Activated CD4-positive, alpha-beta T cell treated with anti-CD3 and anti-CD28 coated beads, Interleukin-2, amount 50 U/mL, for 4 hours (primary cell): ENCODE results near the gene MMP24.
A peak's percentile ranks its signal among the peaks of the same experiment; 100 is the strongest.
"Not testable (repeated sequence)": the region's sequence is repeated elsewhere in the genome, so short reads cannot be mapped to it uniquely, and the experiment has no call there.

Source experiments
- DNase-seq, 2 experiments: peaks; one replicate each; pipeline ENCODE4 v3.0.0-alpha.2; 2020

Gene MMP24

DNA sequence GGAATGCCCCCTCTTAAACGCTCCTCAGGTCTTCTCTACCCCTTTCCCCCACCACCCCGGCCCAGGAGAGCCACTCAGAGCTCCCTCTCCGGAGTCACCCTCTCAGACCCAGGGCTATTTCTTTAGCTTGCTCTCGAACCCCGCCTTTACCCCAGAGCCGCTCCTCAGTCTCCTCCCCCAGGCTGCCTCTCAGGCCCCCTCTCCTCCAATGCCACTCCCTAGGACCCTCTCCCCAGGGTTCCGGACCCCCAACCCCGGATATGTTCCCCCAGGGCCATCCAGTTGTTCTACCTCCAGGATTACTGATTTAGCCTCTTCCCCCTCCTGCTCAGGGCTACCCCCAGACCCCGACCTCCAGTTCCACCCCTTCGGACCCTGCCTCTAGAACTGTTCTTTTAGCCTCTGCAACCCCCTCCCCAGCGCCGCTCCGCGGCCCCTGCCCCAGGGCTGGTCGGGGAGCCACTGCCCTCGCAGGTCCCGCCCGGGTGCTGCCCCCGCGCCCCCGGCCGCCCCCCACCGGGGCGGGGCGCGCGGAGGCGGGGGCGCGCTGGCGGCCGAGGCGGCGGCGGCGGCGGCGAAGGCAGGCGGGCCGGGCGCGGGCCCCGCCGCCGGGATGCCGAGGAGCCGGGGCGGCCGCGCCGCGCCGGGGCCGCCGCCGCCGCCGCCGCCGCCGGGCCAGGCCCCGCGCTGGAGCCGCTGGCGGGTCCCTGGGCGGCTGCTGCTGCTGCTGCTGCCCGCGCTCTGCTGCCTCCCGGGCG is at the start of gene MMP24:
Gene MMP24 (plus strand): TSS at position 565 of the 758 bp plus-strand sequence. CDS start 49 bp downstream, at position 614.
- DNase-seq = no peak

GRCh38 chr20:35179292-35180212 is 46.9 kb upstream of the MMP24 start:
- no peak for DNase-seq

- no peak for DNase-seq
Measured at GRCh38 chr20:35180266-35180665, 46.2 kb upstream of the MMP24 start.

- no peak for DNase-seq
Measured at GRCh38 chr20:35181731-35182130, 44.8 kb upstream of the MMP24 start.

DNA sequence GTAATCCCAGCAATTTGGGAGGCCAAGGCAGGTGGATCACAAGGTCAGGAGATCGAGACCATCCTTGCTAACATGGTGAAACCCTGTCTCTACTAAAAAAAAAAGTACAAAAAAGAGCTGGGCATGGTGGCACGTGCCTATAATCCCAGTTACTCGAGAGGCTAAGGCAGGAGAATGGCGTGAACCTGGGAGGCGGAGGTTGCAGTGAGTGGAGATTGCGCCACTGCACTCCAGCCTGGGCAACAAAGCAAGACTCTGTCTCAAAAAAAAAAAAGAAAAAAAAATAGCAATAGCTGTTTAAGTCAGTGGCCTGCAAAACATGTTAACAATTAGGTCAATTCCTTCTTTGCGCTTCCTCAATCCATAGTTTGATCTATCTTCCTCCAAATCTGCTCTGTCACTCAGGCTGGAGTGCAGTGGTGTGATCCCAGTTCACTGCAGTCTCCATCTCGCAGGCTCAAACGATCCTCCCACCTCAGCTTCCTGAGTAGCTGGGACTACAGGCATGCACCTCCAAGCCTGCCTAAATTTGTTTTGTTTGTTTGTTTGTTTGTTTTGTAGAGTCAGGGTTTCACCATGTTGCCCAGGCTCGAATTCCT is 39.7 kb upstream of the MMP24 start:
- not testable (repeated sequence) for DNase-seq

DNA sequence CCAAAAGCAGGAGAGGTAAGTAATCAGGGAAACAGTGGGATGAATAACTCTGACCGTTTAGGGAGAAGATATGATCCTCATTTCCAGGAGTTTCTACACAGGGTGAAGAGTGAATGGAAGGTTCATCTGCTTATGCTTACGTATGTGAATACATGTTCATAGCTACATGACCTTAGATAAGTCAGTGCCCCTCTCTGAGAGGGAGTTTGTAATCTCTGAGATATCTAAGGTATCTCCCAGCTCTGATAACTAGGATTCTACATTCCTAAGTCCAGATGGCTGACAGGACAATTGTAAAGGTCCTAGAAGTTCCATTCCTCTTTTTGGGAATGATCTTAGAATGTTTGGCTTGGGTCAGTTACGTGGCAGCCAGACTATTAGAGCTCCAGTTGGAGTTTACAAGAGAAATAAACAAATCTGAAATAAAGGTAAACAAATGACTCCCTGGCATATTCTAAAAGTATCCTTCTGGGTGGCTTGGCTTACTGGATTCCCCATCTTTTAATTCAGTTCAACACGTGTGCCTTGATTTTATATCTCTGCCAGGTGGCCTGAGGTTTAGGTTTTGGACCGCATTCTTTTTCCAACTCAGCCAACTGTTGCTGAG is 38.8 kb upstream of the MMP24 start:
- no peak for DNase-seq

GRCh38 chr20:35189223-35189622 is 37.3 kb upstream of the MMP24 start:
- not testable (repeated sequence) for DNase-seq

GRCh38 chr20:35190556-35190955 is 35.9 kb upstream of the MMP24 start:
- no peak for DNase-seq

DNA sequence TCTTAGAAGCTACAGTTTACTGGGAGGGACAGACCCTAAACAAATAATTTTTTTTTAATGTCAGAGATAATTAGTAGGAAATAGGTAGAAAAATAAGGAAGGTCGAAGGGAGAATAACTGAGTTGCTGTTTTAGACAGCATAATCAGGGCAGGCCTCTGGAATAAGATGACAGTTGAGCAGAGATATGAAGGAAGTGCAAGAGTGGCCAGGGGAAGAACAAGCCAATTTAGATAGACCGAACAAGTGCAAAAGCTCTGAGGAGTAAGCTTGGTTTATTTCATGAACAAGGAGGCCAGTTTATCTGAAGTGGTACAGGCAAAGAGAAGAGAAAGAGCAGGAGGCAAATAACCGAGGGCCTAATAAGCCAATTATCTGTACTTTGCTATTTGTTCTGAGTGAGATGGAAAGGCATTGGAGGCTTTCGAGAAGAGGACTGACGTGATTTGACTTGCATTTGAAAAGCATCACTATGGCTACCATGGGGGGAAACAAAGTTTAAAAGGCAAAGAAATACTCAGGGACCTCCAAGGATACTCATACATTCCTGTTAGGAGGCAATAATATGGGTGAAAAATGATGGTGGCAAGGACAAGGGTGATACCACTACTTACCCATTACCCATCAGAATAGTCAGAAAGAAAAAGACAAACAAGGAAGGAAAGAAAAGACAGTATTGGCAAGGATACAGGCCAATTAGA is 34.9 kb upstream of the MMP24 start:
- no peak for DNase-seq

DNA sequence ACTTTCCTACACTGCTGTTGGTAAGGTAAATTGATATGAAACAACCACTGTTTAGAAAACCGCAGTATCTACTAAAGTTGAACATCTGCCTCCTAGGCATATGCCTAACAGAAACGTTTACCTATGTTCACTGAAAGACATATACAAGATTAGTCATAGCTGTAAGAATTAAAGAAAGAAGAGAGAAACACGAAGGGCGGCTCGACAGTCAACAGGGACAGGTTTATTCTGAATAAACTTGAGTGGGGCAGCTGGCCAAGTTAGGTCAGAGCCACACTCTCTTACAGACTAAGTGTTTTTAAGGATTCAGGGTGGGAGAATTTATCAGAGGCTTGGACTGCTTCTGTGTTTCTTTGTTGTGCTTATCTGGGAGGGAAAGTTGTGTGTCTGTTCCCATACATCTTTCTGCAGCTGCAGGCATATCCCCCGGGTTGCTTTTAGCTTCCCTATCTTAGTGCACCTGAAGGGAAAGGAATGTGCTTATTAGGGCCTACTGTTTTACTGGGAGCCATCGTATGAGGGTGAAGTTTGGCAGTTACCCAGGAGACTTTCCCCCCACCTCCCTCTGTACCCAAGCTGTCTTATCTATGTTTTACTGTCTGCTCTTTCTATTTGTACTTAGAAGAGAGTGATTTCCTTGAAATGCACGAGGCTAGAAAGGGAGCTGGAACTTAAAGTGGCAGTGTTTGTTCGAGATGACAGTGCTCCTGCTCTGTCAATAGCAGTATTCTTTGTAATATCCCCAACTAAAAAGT is 34.2 kb upstream of the MMP24 start:
- DNase-seq = no peak

GRCh38 chr20:35193031-35193791 is 33.3 kb upstream of the MMP24 start:
- not testable (repeated sequence) for DNase-seq

- DNase-seq = no peak
Measured at GRCh38 chr20:35196313-35196712, 30.2 kb upstream of the MMP24 start.

- no peak for DNase-seq
Measured at GRCh38 chr20:35199740-35200139, 26.8 kb upstream of the MMP24 start.

GRCh38 chr20:35200267-35200666 is 26.2 kb upstream of the MMP24 start:
- DNase-seq = no peak

DNA sequence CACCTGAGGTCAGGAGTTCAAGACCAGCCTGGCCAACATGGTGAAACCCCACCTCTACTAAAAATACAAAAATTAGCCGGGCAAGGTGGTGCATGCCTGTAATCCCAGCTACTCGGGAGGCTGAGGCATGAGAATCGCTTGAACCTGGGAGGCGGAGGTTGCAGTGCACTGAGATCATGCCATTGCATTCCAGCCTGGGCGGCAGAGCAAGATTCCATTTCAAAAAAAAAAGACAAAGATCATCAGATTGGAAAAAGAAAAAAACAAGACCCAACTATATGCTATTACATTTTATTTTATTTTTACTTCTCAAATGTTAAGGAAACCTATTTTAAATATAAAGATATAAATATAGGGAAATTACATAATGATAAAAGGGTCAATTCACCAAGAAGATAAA is 25.0 kb upstream of the MMP24 start:
- DNase-seq = not testable (repeated sequence)

DNA sequence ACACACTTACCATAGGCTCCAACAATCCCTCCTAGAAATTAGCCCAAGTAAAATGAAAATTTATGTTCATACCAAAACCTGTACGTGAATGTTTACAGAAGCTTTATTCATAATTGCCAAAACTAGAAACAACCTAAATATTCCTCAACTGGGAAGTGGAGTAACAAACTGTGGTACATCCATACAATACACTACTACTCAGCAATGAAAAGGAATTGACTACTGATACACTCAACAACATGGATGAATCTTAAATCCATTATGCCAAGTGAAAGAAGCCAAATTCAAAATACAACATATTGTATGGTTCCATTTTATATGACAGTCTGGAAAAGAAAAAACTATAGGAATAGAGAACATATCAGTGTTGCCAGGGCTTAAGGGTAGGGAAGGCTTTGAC is 19.7 kb upstream of the MMP24 start:
- no peak for DNase-seq

DNA sequence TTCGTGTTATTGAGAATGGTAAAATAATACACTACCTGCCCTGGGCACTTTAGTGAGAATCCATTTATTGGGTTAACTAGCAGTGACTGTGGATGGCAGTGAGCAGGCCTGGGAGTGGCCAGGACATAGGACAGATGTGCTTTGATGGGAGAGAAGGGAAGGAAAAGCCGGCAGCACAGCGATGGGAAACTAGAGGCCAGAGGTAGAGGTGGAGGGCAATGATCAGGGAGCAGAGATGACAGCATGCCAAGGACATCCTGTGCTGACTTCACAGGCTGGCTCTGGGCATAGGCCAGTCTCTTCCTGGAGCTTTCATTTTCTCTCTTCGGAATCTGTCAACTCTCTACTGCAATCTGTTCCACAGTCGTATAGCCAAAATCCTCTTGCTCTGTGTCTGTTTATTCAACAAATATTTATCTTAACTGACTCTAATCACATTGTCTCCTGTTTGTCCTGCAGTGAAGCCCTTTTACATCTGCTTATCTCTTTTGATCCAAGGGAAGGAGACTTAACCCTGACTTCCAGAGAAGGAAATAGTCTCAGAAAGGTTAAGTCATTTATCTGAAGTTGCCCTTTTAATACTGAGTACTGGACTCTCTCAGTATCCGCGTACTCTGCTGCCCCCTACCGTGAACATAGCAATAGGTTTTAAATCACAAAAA is 18.4 kb upstream of the MMP24 start:
- peak; percentile 76 to 77 for DNase-seq

DNA sequence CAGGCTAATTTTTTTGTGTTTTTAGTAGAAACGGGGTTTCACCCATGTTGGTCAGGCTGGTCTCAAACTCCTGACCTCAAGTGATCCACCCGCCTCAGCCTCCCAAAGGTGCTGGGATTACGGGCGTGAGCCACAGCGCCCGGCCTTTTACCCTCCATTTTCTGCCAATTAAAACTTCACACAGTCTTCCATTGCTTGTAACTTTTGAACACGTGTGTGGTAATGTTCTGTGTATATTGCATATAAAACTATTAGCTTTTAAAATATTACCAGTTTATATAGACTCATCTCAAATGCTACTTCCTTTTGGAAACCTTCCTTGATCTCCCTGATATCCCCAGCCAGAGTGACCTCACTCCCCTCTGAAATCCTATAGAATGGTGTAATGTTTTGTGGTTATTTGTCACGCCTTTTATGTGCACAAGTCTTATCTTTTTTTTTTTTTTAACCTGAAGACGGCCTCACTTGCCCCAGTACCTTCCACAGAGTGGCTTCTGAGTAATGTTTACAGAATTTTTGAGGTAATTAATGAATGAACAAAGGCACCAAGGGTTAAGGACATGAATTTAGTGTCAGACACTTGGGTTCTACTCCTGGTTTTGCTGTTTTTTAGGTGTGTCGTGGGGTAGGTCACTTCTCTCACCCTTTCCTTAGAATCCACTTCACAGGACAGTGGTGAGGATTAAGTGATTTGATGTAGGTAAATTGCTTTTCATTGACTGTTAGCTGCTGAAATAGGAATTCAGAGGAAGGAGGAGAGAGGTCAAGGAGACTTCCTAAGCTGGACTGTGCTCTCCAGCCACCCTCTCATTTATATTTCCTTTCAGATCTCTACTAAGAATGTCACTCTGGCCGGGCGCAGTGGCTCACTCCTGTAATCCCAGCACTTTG is 11.2 kb upstream of the MMP24 start:
- no peak for DNase-seq

- DNase-seq = no peak
Measured at GRCh38 chr20:35216541-35216940, 9.9 kb upstream of the MMP24 start.
